SK-N-SH treated with all-trans-retinoic acid at 6 μM for 48 hours (cell line): Measurements from ENCODE around the gene PRRG1.

Experiments used
- CSDC2 ChIP-seq: fragments of 250-450 bp; sonication (Bioruptor Pico); IDR thresholded peaks from 2 replicates; pipeline ENCODE4 v1.5.0; 2020; ENCODE audit warnings: mild to moderate bottlenecking, moderate library complexity
- CSRNP3 ChIP-seq: fragments of 250-450 bp; sonication (Bioruptor Pico); IDR thresholded peaks from 2 replicates; pipeline ENCODE4 v1.5.1; 2021; ENCODE audit warnings: mild to moderate bottlenecking, moderate library complexity

GRCh38 chrX:37332055-37332454 is 17.1 kb upstream of the PRRG1 start:
- TF ChIP-seq CSRNP3 (CRISPR knock-in tag) (no peak), CSDC2 (CRISPR knock-in tag) (no peak)
